ENCODE measurements around the gene TNFRSF18.

TNFRSF18 gene

DNA sequence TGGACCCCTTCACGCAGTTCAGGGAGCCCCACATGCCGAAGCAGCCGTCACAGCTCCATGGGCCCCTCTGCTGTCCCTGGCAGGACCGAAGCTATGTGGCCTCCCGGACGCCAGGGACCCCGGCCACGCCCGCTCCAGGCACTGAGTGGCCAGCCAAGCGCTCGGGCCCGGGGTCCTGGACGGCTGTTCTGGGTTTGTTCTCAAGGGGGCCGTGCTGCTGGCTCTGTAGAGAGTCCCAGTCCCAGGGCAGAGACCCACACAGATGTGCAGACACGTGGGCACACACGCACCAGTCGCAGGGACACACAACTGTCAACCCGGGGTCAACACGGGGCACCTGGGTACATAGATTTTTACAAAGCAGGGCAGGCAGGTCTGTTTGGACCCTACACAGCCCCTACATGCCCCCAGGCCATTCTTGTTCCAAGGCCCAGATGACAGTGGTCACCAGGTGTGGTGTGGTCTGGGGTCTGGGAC is 32.3 kb upstream of the TNFRSF18 start:
- Histone ChIP-seq H3F3A (ENCODE audit: insufficient read depth, low read length) (no peaks in the 10 kb centered on the region), H3K9me2 (replicated peaks; ENCODE audit: insufficient read depth, low read length) (no peaks in the 10 kb centered on the region), H3K79me2 (ENCODE audit: low read length) (no peaks in the 10 kb centered on the region), H2AFZ (ENCODE audit: low read length) (no peak overlapping the region), H4K20me1 (ENCODE audit: insufficient read depth, low read length) (no peaks in the 10 kb centered on the region), H3K36me3 (replicated peaks; ENCODE audit: insufficient read depth, low read length) (no peaks in the 10 kb centered on the region), H3K4me1 (ENCODE audit: low read length) (no peaks in the 10 kb centered on the region), H3K4me3 (ENCODE audit: low read length) (no peak overlapping the region), H3K27ac (ENCODE audit: low read length) (no peak overlapping the region), H3K27me3 (replicated peaks; ENCODE audit: insufficient read depth, low read length) (peaks cover 55% of the 10 kb centered on the region), H3K9me3 (replicated peaks; ENCODE audit: insufficient read depth, low read length) (no peaks in the 10 kb centered on the region), H3K4me2 (ENCODE audit: low read depth, low read length) (no peak overlapping the region), H3K9ac (ENCODE audit: low read length) (no peak overlapping the region)
- DNase-seq, result no peak
- TF ChIP-seq EZH2 (optimal IDR thresholded peaks at IDR 0.05; ENCODE audit: low read depth, low read length), result no peak
- no peak for TF ChIP-seq EZH2phosphoT487 (IDR thresholded peaks at IDR 0.05; ENCODE audit: low read length)
- no peak for TF ChIP-seq CTCF (IDR thresholded peaks at IDR 0.05; ENCODE audit: low read length)

- Histone ChIP-seq H3K9ac (ENCODE audit: low read length) (no peak overlapping the region), H3K27ac (ENCODE audit: low read length) (no peak overlapping the region), H3K4me3 (ENCODE audit: low read length) (no peak overlapping the region), H3K79me2 (ENCODE audit: low read length) (peaks cover under 1% of the 10 kb centered on the region), H3K27me3 (replicated peaks; ENCODE audit: insufficient read depth, low read length) (peaks cover 51% of the 10 kb centered on the region), H3K9me3 (replicated peaks; ENCODE audit: insufficient read depth, low read length) (no peaks in the 10 kb centered on the region), H3K4me1 (ENCODE audit: low read length) (no peaks in the 10 kb centered on the region), H3K4me2 (ENCODE audit: low read depth, low read length) (no peak overlapping the region), H3F3A (ENCODE audit: insufficient read depth, low read length) (no peaks in the 10 kb centered on the region), H3K36me3 (replicated peaks; ENCODE audit: insufficient read depth, low read length) (no peaks in the 10 kb centered on the region), H4K20me1 (ENCODE audit: insufficient read depth, low read length) (no peaks in the 10 kb centered on the region), H2AFZ (ENCODE audit: low read length) (no peak overlapping the region), H3K9me2 (replicated peaks; ENCODE audit: insufficient read depth, low read length) (no peaks in the 10 kb centered on the region)
- no peak for DNase-seq
- TF ChIP-seq EZH2phosphoT487 (IDR thresholded peaks at IDR 0.05; ENCODE audit: low read length) (no peak), EZH2 (optimal IDR thresholded peaks at IDR 0.05; ENCODE audit: low read depth, low read length) (no peak), CTCF (IDR thresholded peaks at IDR 0.05; ENCODE audit: low read length) (no peak)
These were observed 31.7 kb upstream of the TNFRSF18 start for GRCh38 chr1:1237874-1238701.

GRCh38 chr1:1236945-1237873 is 30.8 kb upstream of the TNFRSF18 start:
- no peak overlapping the region for H2AFZ ChIP-seq (ENCODE audit: low read length)
- H3K79me2 ChIP-seq (ENCODE audit: low read length), result peaks cover 4% of the 10 kb centered on the region
- H3K9me3 ChIP-seq (replicated peaks; ENCODE audit: insufficient read depth, low read length), result no peaks in the 10 kb centered on the region
- H3K27me3 ChIP-seq (replicated peaks; ENCODE audit: insufficient read depth, low read length), result peaks cover 47% of the 10 kb centered on the region
- no peaks in the 10 kb centered on the region for H3K36me3 ChIP-seq (replicated peaks; ENCODE audit: insufficient read depth, low read length)
- H3K9me2 ChIP-seq (replicated peaks; ENCODE audit: insufficient read depth, low read length), result no peaks in the 10 kb centered on the region
- no peaks in the 10 kb centered on the region for H4K20me1 ChIP-seq (ENCODE audit: insufficient read depth, low read length)
- H3F3A ChIP-seq (ENCODE audit: insufficient read depth, low read length), result no peaks in the 10 kb centered on the region
- H3K4me1 ChIP-seq (ENCODE audit: low read length), result no peaks in the 10 kb centered on the region
- no peak overlapping the region for H3K9ac ChIP-seq (ENCODE audit: low read length)
- H3K27ac ChIP-seq (ENCODE audit: low read length), result no peak overlapping the region
- H3K4me3 ChIP-seq (ENCODE audit: low read length), result no peak overlapping the region
- no peak for DNase-seq
- H3K4me2 ChIP-seq (ENCODE audit: low read depth, low read length), result no peak overlapping the region
- TF ChIP-seq EZH2phosphoT487 (IDR thresholded peaks at IDR 0.05; ENCODE audit: low read length) (no peak), CTCF (IDR thresholded peaks at IDR 0.05; ENCODE audit: low read length) (no peak), EZH2 (optimal IDR thresholded peaks at IDR 0.05; ENCODE audit: low read depth, low read length) (no peak)
